GM21786 (cell line): ENCODE results near the gene PTPRK.
A peak's percentile ranks its signal among the peaks of the same experiment; 100 is the strongest.
"Not testable (repeated sequence)": the region's sequence is repeated elsewhere in the genome, so short reads cannot be mapped to it uniquely, and the experiment has no call there.

ENCODE experiments used
- ATAC-seq: cut with Tn5 transposase; IDR thresholded peaks from one replicate; pipeline ENCODE4 v1.9.1; 2021; ENCODE audit not compliant: unreplicated experiment

The PTPRK gene

GRCh38 chr6:128446497-128446896 lies 73.9 kb downstream of the PTPRK start:
- ATAC-seq = no peak

- no peak for ATAC-seq
Measured at GRCh38 chr6:128443553-128443952, 76.8 kb downstream of the PTPRK start.

GRCh38 chr6:128439627-128440026 lies 80.8 kb downstream of the PTPRK start:
- no peak for ATAC-seq

GRCh38 chr6:128438393-128438792 lies 82.0 kb downstream of the PTPRK start:
- no peak for ATAC-seq

- ATAC-seq = no peak
Measured at GRCh38 chr6:128437685-128438084, 82.7 kb downstream of the PTPRK start.

GRCh38 chr6:128434752-128435151 lies 85.6 kb downstream of the PTPRK start:
- not testable (repeated sequence) for ATAC-seq

- ATAC-seq = no peak
Measured at GRCh38 chr6:128432394-128432793, 88.0 kb downstream of the PTPRK start.

GRCh38 chr6:128427139-128427538 lies 93.3 kb downstream of the PTPRK start:
- ATAC-seq = no peak

- no peak for ATAC-seq
Measured at GRCh38 chr6:128425856-128426255, 94.5 kb downstream of the PTPRK start.

- ATAC-seq = no peak
Measured at GRCh38 chr6:128422871-128423270, 97.5 kb downstream of the PTPRK start.

GRCh38 chr6:128422200-128422599 lies 98.2 kb downstream of the PTPRK start:
- ATAC-seq = no peak

GRCh38 chr6:128421788-128422187 lies 98.6 kb downstream of the PTPRK start:
- ATAC-seq = no peak

GRCh38 chr6:128417698-128418097 lies 102.7 kb downstream of the PTPRK start:
- ATAC-seq = no peak

GRCh38 chr6:128415387-128415786 lies 105.0 kb downstream of the PTPRK start:
- no peak for ATAC-seq

- ATAC-seq = no peak
Measured at GRCh38 chr6:128414943-128415342, 105.5 kb downstream of the PTPRK start.

- no peak for ATAC-seq
Measured at GRCh38 chr6:128413291-128413690, 107.1 kb downstream of the PTPRK start.

GRCh38 chr6:128412680-128413079 lies 107.7 kb downstream of the PTPRK start:
- ATAC-seq = no peak

GRCh38 chr6:128410584-128410983 lies 109.8 kb downstream of the PTPRK start:
- no peak for ATAC-seq

- ATAC-seq = no peak
Measured at GRCh38 chr6:128409003-128409402, 111.4 kb downstream of the PTPRK start.

- ATAC-seq = no peak
Measured at GRCh38 chr6:128406453-128406852, 113.9 kb downstream of the PTPRK start.

GRCh38 chr6:128403618-128404444 lies 116.6 kb downstream of the PTPRK start:
- ATAC-seq = peak; percentile 64

GRCh38 chr6:128400875-128401274 lies 119.5 kb downstream of the PTPRK start:
- no peak for ATAC-seq

- no peak for ATAC-seq
Measured at GRCh38 chr6:128397996-128398395, 122.4 kb downstream of the PTPRK start.
